Activated T-cell treated with anti-CD3 and anti-CD28 coated beads, Interleukin-2, amount 50 U/mL, for 24 hours (primary cell): ENCODE data around the gene PHF21B.
"Not testable (repeated sequence)": the region's sequence is repeated elsewhere in the genome, so short reads cannot be mapped to it uniquely, and the experiment has no call there.

Experiments
- DNase-seq: peaks from one replicate; pipeline ENCODE4 v3.0.0-alpha.2; 2020
- H3K27ac Mint-ChIP-seq: 2 replicates; pipeline ENCODE4 v1.8.0; 2020; ENCODE audit warnings: mild to moderate bottlenecking, mixed read lengths
- H3K27me3 Mint-ChIP-seq: 2 replicates; pipeline ENCODE4 v1.8.0; 2020; ENCODE audit warnings: mixed read lengths
- H3K36me3 Mint-ChIP-seq: 2 replicates; pipeline ENCODE4 v1.8.0; 2020; ENCODE audit warnings: low read depth, mixed read lengths
- H3K4me1 Mint-ChIP-seq: 2 replicates; pipeline ENCODE4 v1.8.0; 2020; ENCODE audit warnings: low read depth, mixed read lengths
- H3K4me3 Mint-ChIP-seq: 2 replicates; pipeline ENCODE4 v1.8.0; 2020; ENCODE audit warnings: mild to moderate bottlenecking, moderate library complexity, mixed read lengths
- H3K9me3 Mint-ChIP-seq: 2 replicates; pipeline ENCODE4 v1.8.0; 2020; ENCODE audit warnings: mixed read lengths

Gene PHF21B

GRCh38 chr22:44906999-44907644, 102.7 kb downstream of the PHF21B start:
- Mint-ChIP-seq H3K36me3 (no peaks in the 10 kb centered on the region), H3K27ac (no peak overlapping the region), H3K9me3 (peaks cover 13% of the 10 kb centered on the region), H3K27me3 (peaks cover 52% of the 10 kb centered on the region), H3K4me3 (no peak overlapping the region), H3K4me1 (no peaks in the 10 kb centered on the region)
- DNase-seq = no peak

- H3K4me1 Mint-ChIP-seq = no peaks in the 10 kb centered on the region
- no peak for DNase-seq
- H3K27ac Mint-ChIP-seq = no peak overlapping the region
- no peaks in the 10 kb centered on the region for H3K36me3 Mint-ChIP-seq
- H3K27me3 Mint-ChIP-seq = peaks cover 50% of the 10 kb centered on the region
- H3K4me3 Mint-ChIP-seq = no peak overlapping the region
- peaks cover 11% of the 10 kb centered on the region for H3K9me3 Mint-ChIP-seq
These were observed 103.4 kb downstream of the PHF21B start for GRCh38 chr22:44906248-44906936.

GRCh38 chr22:44904492-44905152, 105.2 kb downstream of the PHF21B start:
- H3K9me3 Mint-ChIP-seq = peaks cover 12% of the 10 kb centered on the region
- H3K4me1 Mint-ChIP-seq, H3K36me3 Mint-ChIP-seq, DNase-seq, H3K4me3 Mint-ChIP-seq, H3K27ac Mint-ChIP-seq: not testable (repeated sequence)
- peaks cover 47% of the 10 kb centered on the region for H3K27me3 Mint-ChIP-seq

GRCh38 chr22:44903164-44903563, 106.6 kb downstream of the PHF21B start:
- not testable (repeated sequence) for H3K36me3 Mint-ChIP-seq, H3K4me1 Mint-ChIP-seq, H3K4me3 Mint-ChIP-seq, H3K27ac Mint-ChIP-seq, DNase-seq
- Mint-ChIP-seq H3K9me3 (peaks cover 12% of the 10 kb centered on the region), H3K27me3 (peaks cover 46% of the 10 kb centered on the region)

GRCh38 chr22:44901301-44901700, 108.5 kb downstream of the PHF21B start:
- Mint-ChIP-seq H3K36me3 (no peaks in the 10 kb centered on the region), H3K4me1 (no peaks in the 10 kb centered on the region), H3K9me3 (peaks cover 12% of the 10 kb centered on the region), H3K27me3 (peaks cover 38% of the 10 kb centered on the region), H3K4me3 (no peak overlapping the region), H3K27ac (no peak overlapping the region)
- DNase-seq = no peak

GRCh38 chr22:44898236-44898635, 111.6 kb downstream of the PHF21B start:
- DNase-seq = peak; percentile 7
- H3K27ac Mint-ChIP-seq = no peak overlapping the region
- no peaks in the 10 kb centered on the region for H3K36me3 Mint-ChIP-seq
- H3K27me3 Mint-ChIP-seq = peaks cover 12% of the 10 kb centered on the region
- H3K4me3 Mint-ChIP-seq = no peak overlapping the region
- peaks cover 12% of the 10 kb centered on the region for H3K9me3 Mint-ChIP-seq
- H3K4me1 Mint-ChIP-seq = no peaks in the 10 kb centered on the region

GRCh38 chr22:44895296-44896055, 114.3 kb downstream of the PHF21B start:
- H3K36me3 Mint-ChIP-seq = no peaks in the 10 kb centered on the region
- H3K4me1 Mint-ChIP-seq = no peaks in the 10 kb centered on the region
- H3K27ac Mint-ChIP-seq = no peak overlapping the region
- no peak overlapping the region for H3K4me3 Mint-ChIP-seq
- no peak for DNase-seq
- H3K27me3 Mint-ChIP-seq = peaks cover under 1% of the 10 kb centered on the region
- H3K9me3 Mint-ChIP-seq = peaks cover under 1% of the 10 kb centered on the region

GRCh38 chr22:44894782-44895181, 115.0 kb downstream of the PHF21B start:
- no peaks in the 10 kb centered on the region for H3K9me3 Mint-ChIP-seq
- H3K4me1 Mint-ChIP-seq = no peaks in the 10 kb centered on the region
- no peak for DNase-seq
- H3K27ac Mint-ChIP-seq = no peak overlapping the region
- no peak overlapping the region for H3K4me3 Mint-ChIP-seq
- H3K27me3 Mint-ChIP-seq = no peaks in the 10 kb centered on the region
- H3K36me3 Mint-ChIP-seq = no peaks in the 10 kb centered on the region

GRCh38 chr22:44894321-44894720, 115.5 kb downstream of the PHF21B start:
- no peak for DNase-seq
- H3K27me3 Mint-ChIP-seq = no peaks in the 10 kb centered on the region
- H3K4me3 Mint-ChIP-seq = no peak overlapping the region
- no peaks in the 10 kb centered on the region for H3K36me3 Mint-ChIP-seq
- no peak overlapping the region for H3K27ac Mint-ChIP-seq
- no peaks in the 10 kb centered on the region for H3K4me1 Mint-ChIP-seq
- no peaks in the 10 kb centered on the region for H3K9me3 Mint-ChIP-seq

GRCh38 chr22:44893731-44894080, 116.1 kb downstream of the PHF21B start:
- no peak for DNase-seq
- Mint-ChIP-seq H3K27me3 (no peaks in the 10 kb centered on the region), H3K4me1 (no peaks in the 10 kb centered on the region), H3K36me3 (no peaks in the 10 kb centered on the region), H3K27ac (no peak overlapping the region), H3K4me3 (no peak overlapping the region), H3K9me3 (no peaks in the 10 kb centered on the region)

- no peak overlapping the region for H3K27ac Mint-ChIP-seq
- no peaks in the 10 kb centered on the region for H3K27me3 Mint-ChIP-seq
- H3K4me3 Mint-ChIP-seq = no peak overlapping the region
- no peaks in the 10 kb centered on the region for H3K9me3 Mint-ChIP-seq
- DNase-seq = no peak
- H3K36me3 Mint-ChIP-seq = no peaks in the 10 kb centered on the region
- no peaks in the 10 kb centered on the region for H3K4me1 Mint-ChIP-seq
These were observed 116.7 kb downstream of the PHF21B start for GRCh38 chr22:44892803-44893730.

- Mint-ChIP-seq H3K4me3 (no peak overlapping the region), H3K36me3 (no peaks in the 10 kb centered on the region), H3K27me3 (no peaks in the 10 kb centered on the region), H3K9me3 (no peaks in the 10 kb centered on the region), H3K27ac (no peak overlapping the region), H3K4me1 (no peaks in the 10 kb centered on the region)
- no peak for DNase-seq
These were observed 117.6 kb downstream of the PHF21B start for GRCh38 chr22:44892243-44892642.

GRCh38 chr22:44891791-44892190, 118.0 kb downstream of the PHF21B start:
- H3K27me3 Mint-ChIP-seq = no peaks in the 10 kb centered on the region
- no peaks in the 10 kb centered on the region for H3K9me3 Mint-ChIP-seq
- H3K4me1 Mint-ChIP-seq = no peaks in the 10 kb centered on the region
- H3K27ac Mint-ChIP-seq = no peak overlapping the region
- no peak for DNase-seq
- H3K36me3 Mint-ChIP-seq = no peaks in the 10 kb centered on the region
- no peak overlapping the region for H3K4me3 Mint-ChIP-seq

GRCh38 chr22:44891293-44891747, 118.5 kb downstream of the PHF21B start:
- H3K36me3 Mint-ChIP-seq = no peaks in the 10 kb centered on the region
- H3K27ac Mint-ChIP-seq = no peak overlapping the region

More at GRCh38 chr22:44891293-44891747, 118.5 kb downstream of the PHF21B start:
- Mint-ChIP-seq H3K4me1 (no peaks in the 10 kb centered on the region), H3K27me3 (no peaks in the 10 kb centered on the region), H3K9me3 (no peaks in the 10 kb centered on the region), H3K4me3 (no peak overlapping the region)
- DNase-seq = no peak
